GM12891 (cell line): ENCODE data around the gene ZNF839. TPM values are rescaled to one million over a fixed set of nuclear protein-coding genes. Genes with fewer than 3 reads are reported as not detected.

Experiments
- DNase-seq: peaks from one replicate; pipeline ENCODE4 v3.0.0; 2011; ENCODE audit warnings: low spot score; ENCODE audit not compliant: insufficient read length
- FAIRE-seq: peaks from 2 replicates; lab custom pipeline; 2011; peaks lifted over from hg19 to GRCh38; lab: Jason Lieb, UNC
- PAX5 ChIP-seq: IDR thresholded peaks from 2 replicates; pipeline ENCODE4 v1.6.1; 2011; ENCODE audit warnings: low read length, moderate library complexity, mild to moderate bottlenecking; ENCODE audit not compliant: insufficient read depth, severe bottlenecking
- POLR2A ChIP-seq: IDR thresholded peaks from 2 replicates; pipeline ENCODE4 v1.6.1; 2011; ENCODE audit warnings: low read depth, low read length, control low read depth
- POLR2AphosphoS5 ChIP-seq: IDR thresholded peaks from 2 replicates; pipeline ENCODE4 v1.6.1; 2011; ENCODE audit warnings: low read depth, low read length, control low read depth
- POU2F2 ChIP-seq: IDR thresholded peaks from 2 replicates; pipeline ENCODE4 v1.6.1; 2011; ENCODE audit warnings: low read depth, mild to moderate bottlenecking, control low read depth, low read length, moderate library complexity
- SPI1 ChIP-seq: IDR thresholded peaks from 2 replicates; pipeline ENCODE4 v1.6.1; 2011; ENCODE audit warnings: low read depth, low read length, control low read depth
- TAF1 ChIP-seq: IDR thresholded peaks from 2 replicates; pipeline ENCODE4 v1.6.1; 2011; ENCODE audit warnings: low read depth, low read length, control low read depth
- polyA plus RNA-seq: library from polyadenylated mRNA; unstranded; fragments of >200 nt; gene quantifications from one replicate; pipeline ENCODE4 v1.2.1, GENCODE V29; 2012; ENCODE audit warnings: low read depth, missing spikeins, inconsistent platforms; ENCODE audit not compliant: missing spikeins

ZNF839 gene
- polyA plus RNA-seq, result 9.7 TPM

DNA sequence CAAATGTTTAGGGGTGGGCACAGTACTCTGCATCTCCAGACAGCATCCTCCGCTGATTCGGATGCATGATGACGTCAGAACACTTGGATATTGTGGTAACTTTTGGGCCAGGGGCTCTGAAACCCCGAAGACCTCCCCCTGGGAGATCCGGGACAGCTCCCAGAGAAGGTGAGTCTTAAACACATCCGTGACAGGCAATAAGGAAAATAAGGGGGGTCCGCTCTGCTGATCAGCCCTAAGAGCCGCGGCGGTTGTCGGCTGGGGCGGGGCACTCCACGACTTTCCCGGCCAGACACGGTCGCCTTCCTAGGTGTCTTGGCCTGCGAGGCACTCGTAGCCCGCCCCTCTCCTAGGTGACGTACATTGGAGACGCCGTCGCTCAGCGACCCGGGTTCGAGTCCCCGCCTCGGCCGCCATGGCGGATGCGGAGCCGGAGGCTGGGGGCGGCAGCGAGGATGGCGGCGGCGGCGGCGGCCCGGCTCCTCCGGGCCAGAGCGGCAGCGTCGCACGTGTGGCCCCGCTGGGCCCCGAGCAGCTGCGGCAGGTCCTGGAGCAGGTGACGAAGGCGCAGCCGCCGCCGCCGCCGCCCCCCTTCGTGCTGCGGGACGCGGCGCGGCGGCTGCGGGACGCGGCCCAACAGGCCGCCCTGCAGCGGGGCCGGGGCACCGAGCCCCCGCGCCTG lies at the start of gene ZNF839:
Gene ZNF839 (plus strand): TSS at position 396 of the 682 bp plus-strand sequence. CDS start 20 bp downstream, at position 416.
- DNase-seq (peak; percentile 90), FAIRE-seq (peak; percentile 90)
- TF ChIP-seq PAX5 (peak; percentile 17), SPI1 (no peak)

DNA sequence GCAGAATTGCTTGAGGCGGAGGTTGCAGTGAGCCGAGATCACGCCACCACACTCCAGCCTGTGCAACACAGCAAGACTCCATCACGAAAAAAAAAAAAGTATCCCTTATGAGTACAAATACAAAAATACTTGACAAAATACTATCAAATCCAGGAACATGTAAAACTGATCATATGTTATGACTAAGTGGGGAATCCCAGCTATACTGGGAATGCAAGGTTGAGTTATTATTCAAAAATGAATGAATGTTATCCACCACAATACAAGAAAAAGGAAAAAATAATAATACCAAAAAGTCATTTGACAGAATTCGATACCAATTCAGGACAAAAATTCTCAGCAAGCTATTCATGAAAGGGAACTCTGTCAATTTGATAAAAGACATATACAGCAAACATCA lies 47.2 kb upstream of the ZNF839 start:
- no peak for DNase-seq
- no peak for TF ChIP-seq PAX5
- no peak for TF ChIP-seq TAF1
- TF ChIP-seq POU2F2, result no peak
- TF ChIP-seq POLR2A, result no peak
- no peak for TF ChIP-seq POLR2AphosphoS5
- no peak for TF ChIP-seq SPI1
- no peak for FAIRE-seq

DNA sequence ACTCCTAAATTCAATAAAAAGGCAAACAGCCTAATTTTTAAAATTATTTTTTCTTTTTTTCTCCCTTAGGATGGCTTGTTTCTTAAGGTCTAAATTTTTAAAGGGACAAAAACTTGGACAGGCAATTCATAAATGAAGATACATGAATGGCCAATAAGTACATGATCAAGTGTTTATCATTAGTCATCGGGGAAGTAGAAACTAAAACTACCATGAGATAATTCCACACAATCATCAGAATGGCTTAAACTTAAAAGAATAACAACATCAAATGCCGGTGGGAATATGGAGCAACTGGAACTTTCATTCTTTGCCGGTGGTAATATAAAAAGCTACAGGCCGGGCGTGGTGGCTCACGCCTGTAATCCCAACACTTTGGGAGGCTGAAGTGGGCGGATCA lies 43.7 kb upstream of the ZNF839 start:
- DNase-seq (no peak), FAIRE-seq (no peak)
- TF ChIP-seq POLR2AphosphoS5 (no peak), POU2F2 (no peak), PAX5 (no peak), TAF1 (no peak), POLR2A (no peak), SPI1 (no peak)

DNA sequence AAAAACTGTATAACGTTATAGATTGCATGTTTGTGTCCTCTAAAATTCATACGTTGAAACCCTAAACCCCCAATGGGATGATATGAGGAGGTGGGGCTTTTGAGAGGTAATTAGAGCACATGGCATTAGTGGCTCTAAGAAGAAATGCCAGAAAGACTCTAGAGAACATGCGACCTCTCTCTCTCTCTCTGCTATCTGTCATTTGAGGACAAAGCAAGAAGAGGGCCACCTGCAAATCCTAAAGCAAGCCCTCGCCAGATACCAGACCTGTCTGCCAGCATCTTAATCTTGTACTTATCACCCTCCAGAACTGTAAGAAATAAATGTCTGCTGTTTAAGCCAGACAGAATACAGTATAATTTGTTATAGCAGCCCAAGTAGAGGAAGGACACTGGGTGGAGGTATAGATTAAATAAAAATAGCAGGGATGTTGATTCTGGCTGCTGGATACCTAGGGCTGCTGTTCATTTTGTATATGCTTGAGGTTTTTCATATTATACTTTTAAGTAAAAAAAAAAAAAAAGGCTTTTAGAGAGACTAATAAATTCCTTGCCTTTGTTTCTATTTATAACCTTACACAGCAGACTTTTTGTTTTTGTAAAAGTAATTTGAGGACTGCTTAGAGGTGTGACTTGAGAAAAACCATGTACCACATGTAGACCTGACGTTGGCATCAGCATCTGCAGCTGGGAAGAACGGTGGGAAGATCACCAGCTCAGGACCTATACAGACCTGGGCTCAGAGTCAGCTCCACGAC lies 41.5 kb upstream of the ZNF839 start:
- TF ChIP-seq TAF1 (no peak), POLR2A (no peak), POU2F2 (no peak), PAX5 (no peak), POLR2AphosphoS5 (no peak), SPI1 (no peak)
- no peak for DNase-seq
- no peak for FAIRE-seq

DNA sequence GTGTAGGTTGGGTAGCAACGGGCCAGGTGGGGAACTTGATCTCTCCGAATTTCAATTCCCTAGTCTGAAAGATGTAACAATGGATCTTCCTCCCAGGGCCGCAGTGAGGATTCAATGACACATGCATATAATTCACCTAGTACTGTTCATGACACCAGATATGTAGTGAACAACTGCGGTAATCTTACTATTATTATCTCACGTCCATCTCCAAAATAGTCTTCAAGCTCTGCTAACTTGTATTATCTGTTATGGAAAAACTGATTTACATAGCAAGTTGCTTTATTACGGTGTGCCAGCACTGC lies 41.0 kb upstream of the ZNF839 start:
- TF ChIP-seq TAF1, result no peak
- no peak for TF ChIP-seq PAX5
- TF ChIP-seq POLR2A, result no peak
- TF ChIP-seq POLR2AphosphoS5, result no peak
- no peak for TF ChIP-seq SPI1
- no peak for TF ChIP-seq POU2F2
- no peak for FAIRE-seq
- no peak for DNase-seq

DNA sequence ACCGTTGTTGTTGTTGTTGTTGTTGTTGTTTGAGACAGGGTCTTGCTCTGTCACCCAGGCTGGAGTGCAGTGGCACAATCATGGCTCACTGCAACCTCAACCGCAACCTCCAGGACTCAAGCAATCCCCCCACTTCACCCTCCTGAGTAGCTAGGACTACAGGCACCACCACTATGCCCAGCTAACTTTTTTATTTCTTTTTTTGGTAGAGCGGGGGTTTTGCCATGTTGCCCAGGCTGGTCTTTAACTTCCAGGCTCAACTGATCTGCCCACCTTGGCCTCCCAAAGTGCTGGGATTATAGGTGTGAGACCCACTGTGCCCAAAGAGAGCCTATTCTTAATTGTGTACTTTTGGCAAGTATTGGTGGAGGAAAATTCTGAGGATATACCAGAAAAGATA lies 40.3 kb upstream of the ZNF839 start:
- DNase-seq, result no peak
- no peak for FAIRE-seq
- TF ChIP-seq POLR2A, result no peak
- TF ChIP-seq TAF1, result no peak
- TF ChIP-seq POU2F2, result no peak
- no peak for TF ChIP-seq PAX5
- no peak for TF ChIP-seq POLR2AphosphoS5
- no peak for TF ChIP-seq SPI1

DNA sequence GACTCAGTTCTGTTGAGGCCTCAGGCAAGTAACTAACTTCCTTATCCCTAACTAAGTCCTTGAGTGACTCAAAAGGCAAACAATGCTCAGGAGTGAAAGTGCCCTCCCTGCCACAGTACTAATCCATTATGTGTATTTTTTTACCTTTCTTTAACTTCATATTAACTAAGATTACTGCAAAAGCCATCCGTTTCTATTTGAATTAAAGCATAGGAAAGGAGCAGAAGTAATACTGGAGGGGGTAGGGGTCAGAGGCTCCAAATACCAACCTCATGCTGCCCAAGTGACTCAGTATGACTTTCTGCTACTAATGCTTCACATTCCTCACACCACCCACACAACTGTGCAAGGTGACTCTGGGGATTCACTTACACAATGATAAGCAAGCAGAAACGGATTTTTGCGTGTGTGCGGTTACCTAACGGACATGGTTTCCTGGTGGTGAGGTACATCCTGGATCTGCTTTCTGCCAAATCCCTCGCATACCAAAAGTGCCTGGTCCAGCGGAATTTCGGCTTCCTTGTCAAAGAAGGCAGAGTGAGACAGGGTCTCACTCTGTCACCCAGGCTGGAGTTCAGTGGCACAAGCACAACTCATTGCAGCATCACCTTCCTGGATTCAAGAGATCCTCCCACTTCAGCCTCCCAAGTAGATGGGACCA lies 39.7 kb upstream of the ZNF839 start:
- FAIRE-seq (no peak), DNase-seq (no peak)
- no peak for TF ChIP-seq POLR2A
- no peak for TF ChIP-seq TAF1
- no peak for TF ChIP-seq POLR2AphosphoS5
- TF ChIP-seq PAX5, result no peak
- no peak for TF ChIP-seq POU2F2
- no peak for TF ChIP-seq SPI1

DNA sequence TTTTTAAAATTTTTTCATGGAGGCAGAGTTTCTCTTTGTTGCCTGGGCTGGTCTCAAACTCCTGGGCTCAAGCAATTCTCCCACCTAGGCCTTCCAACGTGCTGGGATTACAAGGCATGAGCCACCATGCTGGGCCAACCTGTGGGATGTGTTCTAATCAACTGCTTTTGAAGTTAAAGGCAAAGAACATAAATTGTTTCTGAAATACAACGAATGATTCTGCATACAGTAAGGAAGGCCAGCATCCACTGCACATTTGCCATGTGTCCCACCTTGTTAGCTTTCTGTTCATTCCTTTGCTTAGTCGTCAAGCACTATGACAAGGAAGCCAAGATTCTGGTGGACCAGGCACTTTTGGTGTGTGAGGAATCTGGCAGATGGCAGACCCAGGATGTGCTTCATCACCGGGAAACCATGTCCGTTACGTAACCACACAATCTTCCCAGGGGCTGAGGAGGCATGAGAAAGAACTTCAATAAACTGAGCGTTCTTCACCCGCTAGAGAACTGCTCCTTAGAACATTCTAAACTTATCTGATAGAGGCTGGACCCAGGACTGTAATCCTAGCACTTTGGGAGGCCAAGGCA lies 39.1 kb upstream of the ZNF839 start:
- TF ChIP-seq TAF1, result no peak
- DNase-seq (no peak), FAIRE-seq (no peak)

DNA sequence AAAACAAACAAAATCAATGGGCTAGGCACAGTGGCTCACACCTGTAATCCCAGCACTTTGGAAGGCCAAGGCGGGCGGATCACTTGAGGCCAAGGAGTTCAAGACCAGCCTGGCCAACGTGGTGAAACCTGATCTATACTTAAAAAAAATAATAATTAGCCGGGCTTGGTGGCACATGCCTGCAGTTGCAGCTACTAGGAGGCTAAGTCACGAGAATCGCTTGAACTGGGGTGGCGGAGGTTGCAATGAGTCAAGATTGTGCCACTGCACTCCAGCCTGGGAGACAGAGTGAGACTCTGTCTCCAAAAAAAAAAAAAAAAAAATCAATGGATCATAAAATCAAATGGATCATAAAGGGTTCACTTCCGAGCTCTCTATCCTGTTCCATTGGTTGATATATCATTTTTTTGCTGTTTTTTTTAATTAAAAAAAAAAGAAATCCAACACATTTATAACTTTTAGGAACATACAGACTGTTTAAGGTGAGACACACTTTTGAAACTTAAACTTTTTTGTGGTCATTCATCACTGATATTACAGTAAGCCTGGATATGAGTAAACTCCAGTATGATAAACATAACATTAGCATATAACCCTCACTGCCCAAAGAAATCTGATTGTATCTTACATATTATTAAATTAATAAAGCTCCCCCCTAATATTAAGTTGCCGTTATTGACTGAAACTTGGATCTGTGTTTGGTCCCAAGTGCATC lies 36.6 kb upstream of the ZNF839 start:
- TF ChIP-seq TAF1, result no peak
- no peak for DNase-seq
- no peak for FAIRE-seq
